GM21737 (cell line): ENCODE data around the gene CST4.
"Not testable (repeated sequence)": the region's sequence is repeated elsewhere in the genome, so short reads cannot be mapped to it uniquely, and the experiment has no call there.

Source experiments
- ATAC-seq: cut with Tn5 transposase; IDR thresholded peaks from one replicate; pipeline ENCODE4 v1.9.1; 2021; ENCODE audit warnings: mild to moderate bottlenecking, moderate library complexity; ENCODE audit not compliant: unreplicated experiment

Gene CST4

GRCh38 chr20:23688684-23689398 is at the start of gene CST4:
Gene CST4, minus strand, starts transcription at chr20:23689038. Its CDS starts 69 bp downstream, at chr20:23688969.
- ATAC-seq: not testable (repeated sequence)

- ATAC-seq: not testable (repeated sequence)
These were observed 46.6 kb upstream of the CST4 start for GRCh38 chr20:23735391-23735790.

- ATAC-seq: not testable (repeated sequence)
These were observed 46.1 kb upstream of the CST4 start for GRCh38 chr20:23734949-23735348.

DNA sequence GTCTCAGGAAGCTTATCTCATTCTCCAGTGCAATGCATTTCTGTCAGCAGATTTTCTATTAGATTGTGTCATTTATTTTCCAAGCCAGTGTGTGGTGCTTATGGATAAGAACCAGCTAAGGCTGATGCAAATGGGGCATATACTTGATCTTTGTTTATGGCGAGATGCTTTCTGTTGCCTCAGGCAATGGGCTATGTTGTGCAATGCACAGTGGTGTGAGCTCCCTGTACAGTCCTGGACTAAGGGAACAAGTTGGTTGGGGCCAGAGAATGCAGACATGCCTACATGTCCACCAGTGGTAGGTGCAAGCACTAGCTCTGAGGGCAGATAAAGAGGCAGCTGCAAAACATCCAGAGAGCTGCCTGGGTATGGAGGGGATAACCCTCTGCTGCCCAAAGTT is 45.6 kb upstream of the CST4 start:
- not testable (repeated sequence) for ATAC-seq

DNA sequence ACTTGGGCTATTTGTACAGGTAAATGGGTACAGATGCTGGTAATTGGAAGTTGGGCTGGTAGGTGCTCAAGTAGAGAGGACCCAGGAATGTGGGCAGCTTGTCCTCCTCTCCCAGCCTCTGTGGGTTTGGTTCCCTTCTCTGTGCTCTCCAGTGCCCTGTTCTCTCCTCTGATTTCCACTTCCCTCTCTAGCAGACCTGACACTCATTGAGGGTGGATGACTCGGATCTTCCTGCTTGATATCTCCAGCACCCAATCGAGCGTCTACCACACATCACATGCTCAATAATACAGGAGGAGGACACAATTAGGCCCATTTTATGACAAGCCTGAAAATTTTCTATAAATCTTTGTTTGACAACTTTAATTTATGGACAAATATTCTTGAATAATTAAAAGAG is 38.2 kb upstream of the CST4 start:
- no peak for ATAC-seq

DNA sequence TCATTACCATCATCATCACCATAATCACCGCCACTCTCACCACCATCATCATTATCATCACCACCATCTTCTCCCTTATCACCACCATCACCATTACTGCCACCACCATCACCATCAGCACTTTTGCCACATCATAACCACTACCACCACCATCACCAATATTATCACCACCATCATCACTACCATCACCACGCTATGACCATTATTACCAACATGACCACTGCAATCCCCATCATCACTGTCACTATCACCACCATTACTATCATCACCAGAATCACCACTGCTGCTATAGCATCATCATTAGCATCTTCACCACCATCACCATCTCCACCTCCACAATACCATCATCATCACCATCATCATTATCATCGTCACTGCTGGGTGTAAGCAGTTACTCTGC is 36.3 kb upstream of the CST4 start:
- no peak for ATAC-seq

DNA sequence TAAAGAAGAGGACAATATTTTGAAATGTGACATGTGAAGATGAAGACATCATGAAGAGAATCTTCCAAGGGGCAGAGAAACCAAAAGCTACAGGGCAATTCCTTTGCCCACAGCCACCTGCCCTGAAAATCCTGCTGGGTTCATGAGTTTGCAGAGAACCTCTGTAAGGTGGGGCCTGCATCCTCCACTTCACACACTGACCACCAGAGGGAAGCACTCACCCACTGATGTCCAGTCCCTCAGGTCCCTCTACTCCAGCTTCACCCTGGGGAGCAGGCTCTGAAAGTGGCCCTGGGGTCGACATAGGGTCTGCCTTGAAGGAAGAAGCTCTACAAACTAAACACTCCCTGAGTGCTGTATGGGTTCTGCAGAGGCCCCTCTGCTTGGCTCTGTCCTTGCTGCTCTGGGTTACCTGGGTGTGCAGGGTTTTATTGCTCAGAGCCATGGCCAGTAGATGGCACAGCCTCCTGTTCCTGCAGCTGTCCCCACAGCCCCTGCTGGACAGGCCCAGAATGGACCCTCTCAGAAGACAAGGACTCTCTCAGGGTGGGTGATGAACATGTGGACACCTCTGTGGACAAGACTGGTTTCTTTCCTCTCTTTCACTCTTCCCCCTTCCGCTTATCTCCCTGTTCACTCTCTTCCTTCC is 34.9 kb upstream of the CST4 start:
- not testable (repeated sequence) for ATAC-seq

- ATAC-seq: not testable (repeated sequence)
These were observed 34.0 kb upstream of the CST4 start for GRCh38 chr20:23722851-23723250.

DNA sequence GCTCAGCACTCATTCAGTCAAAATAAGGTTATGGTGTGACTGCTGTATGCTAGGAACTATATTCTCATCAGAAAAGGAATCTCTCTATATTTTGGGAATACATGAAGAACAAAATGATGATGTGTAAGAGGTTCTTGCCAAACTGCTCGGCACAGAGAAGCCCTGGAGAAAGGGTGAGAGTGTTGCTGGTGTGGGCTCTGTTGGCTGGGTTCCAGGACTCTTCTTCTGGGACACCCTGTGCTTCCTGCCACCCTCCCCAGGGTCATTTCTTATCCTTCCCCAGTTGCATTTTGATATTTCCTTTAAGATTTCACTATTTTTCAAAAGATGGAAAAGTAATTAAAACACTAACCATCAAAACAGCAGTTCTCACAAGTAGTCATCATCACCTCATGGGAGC is 33.1 kb upstream of the CST4 start:
- ATAC-seq: no peak

DNA sequence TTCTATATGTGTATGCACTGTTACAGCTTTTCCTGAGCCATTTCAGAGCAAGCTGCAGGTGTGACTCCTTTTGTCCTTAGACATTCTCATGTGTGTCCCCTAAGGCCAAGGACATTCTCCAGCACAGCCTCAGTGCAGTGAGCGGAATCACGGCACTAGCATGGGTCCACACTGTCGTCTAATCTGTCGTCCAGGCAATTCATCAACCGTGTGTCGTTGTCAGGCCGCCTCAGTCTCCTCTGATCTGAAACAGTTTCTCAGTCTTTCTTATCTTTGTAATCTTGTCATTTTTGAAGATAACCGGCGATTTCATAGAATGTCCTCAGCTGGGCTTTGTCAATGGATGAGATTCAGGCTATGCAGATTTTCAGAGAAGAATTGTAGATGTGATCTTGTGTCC is 30.5 kb upstream of the CST4 start:
- not testable (repeated sequence) for ATAC-seq

DNA sequence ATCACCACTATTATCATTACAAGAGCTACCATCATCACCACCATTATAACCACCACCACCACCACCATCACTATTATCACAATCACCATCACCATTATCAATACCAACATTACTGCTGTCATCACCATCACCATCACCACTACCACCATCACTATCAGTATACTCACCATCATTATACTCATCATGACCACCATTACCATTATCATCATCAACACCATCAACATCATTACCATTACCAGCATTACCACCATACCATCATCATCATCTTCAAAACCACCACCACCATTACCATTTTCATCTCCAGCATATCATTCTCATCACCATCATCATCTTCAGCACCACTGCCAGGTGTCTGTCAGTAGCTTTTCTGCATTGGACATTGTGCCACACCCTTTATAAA is 22.9 kb upstream of the CST4 start:
- not testable (repeated sequence) for ATAC-seq

DNA sequence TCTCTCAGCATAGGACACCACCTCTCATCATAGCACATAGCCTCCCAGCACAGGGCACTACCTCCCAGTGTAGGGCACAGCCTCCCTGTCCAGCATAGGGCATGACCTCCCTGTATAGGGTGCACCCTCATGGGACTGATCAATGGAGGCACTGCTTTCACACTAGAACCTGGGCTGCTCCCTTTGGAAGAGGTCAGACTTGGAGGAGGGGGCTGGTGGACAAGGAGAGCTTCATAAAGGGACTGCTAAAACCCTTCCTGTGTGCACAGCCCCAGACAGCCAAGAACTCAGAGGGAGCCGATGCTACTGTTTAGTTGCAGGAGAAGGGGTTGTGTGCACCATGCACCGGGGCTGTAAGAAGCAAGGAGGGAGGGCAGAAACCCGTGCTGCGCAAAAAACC is 21.9 kb upstream of the CST4 start:
- ATAC-seq: no peak

DNA sequence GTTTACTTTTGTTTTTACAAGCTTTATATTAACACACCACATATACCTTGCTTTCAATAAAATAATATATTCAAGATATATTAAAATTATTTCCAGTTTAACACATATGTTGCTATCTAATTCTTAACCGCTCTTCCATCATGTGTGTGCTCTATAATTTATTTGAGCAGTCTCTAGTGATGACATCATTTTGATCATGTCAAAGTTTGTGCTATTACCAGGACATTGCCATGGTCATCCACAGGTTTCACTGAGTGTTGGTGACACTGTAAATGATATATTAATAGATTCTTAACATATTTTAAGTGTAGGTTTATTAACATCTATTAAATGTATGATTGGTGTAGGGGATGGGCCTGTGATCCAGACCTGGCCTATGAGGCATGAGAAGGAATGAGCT is 17.1 kb upstream of the CST4 start:
- ATAC-seq: no peak

DNA sequence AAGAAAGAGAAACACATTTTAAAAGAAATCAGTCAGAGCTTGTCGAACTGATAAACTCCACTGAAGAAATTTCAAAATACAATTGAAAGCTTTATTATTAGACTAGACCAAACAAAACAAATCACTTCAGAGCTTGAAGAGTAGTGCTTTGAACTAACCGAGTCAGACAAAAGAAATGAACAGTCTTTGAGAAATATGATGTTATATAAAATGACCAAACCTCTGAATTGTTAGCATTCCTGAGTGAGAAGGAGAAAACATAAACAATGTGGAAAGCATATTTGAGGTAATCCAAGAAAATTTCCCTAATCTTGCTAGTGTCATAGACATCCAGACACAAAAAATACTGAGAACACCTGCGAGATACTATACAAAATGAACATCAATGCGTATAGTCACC is 13.2 kb upstream of the CST4 start:
- no peak for ATAC-seq

DNA sequence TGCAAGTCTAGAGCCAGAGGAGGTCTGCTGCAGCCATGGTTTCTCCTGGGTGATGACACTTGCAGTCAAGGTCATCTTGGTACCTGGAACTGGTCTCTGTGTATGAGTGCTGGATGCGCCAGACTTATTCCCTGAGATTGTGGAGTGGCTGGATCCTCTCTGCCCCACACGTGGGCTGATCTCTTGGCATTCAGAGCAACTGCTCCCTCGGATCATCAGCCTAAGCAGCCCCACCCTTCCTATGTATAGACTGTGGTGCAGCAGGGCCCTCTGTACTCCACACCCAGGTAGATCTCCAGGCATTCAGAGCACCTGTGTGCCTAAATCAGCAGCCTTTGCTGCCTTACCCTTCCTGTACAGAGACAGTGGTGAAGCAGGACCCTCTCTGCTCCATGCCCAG is 12.1 kb upstream of the CST4 start:
- ATAC-seq: no peak

DNA sequence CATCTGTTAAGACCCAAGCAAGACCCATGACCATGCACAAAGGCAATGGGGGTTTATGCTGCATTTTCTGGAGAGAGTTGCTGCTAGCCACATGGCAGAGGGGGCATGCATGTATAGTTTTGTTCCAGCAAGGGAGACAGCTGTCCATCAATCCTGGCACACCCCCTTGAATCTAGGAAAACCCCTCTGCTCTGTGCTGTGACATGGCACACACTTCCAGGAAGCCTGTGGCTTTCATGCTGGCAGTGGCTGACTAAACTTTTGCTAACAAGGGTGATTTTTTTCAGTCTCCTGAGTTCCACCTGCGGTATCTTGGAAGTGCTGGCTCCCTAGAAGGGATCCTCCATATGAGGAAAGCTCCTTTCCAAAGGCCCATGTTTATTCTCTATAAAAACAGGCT is 9.1 kb upstream of the CST4 start:
- ATAC-seq: no peak

GRCh38 chr20:23695068-23695395 is 6.2 kb upstream of the CST4 start:
- not testable (repeated sequence) for ATAC-seq

DNA sequence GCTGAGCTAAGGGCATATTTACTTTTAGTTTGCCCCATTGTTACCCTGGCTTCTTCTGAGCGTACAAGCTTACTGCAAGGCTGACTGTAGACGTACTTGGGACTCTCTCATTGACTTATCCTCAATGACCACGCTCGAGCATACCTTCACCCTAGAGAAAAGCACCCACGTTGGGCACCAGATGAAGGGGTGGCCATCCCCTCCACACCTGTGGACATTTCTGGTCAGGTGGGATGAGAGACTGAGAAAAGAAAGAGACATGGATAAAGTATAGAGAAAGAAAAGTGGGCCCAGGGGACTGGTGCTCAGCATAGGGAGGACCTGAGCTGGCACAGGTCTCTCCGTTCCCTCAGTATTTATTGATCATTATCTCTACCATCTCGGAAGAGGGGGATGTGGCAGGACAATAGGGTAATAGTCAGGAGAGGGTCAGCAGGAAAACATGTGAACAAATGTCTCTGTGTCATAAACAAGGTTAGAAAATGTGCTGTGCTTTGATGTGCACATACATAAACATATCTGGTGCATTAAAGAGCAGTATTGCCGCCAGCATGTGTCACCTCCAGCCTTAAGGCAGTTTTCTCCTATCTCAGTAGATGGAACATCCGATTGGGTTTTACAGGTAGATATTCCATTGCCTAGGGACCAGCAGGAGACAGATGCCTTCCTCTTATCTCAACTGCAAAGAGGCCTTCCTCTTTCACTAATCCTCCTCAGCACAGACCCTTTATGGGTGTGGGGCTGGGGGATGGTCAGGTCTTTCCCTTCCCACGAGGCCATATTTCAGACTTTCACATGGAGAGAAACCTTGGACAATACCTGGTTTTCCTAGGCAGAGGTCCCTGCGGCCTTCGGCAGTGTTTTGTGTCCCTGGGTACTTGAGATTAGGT is 5.6 kb upstream of the CST4 start:
- ATAC-seq: not testable (repeated sequence)

DNA sequence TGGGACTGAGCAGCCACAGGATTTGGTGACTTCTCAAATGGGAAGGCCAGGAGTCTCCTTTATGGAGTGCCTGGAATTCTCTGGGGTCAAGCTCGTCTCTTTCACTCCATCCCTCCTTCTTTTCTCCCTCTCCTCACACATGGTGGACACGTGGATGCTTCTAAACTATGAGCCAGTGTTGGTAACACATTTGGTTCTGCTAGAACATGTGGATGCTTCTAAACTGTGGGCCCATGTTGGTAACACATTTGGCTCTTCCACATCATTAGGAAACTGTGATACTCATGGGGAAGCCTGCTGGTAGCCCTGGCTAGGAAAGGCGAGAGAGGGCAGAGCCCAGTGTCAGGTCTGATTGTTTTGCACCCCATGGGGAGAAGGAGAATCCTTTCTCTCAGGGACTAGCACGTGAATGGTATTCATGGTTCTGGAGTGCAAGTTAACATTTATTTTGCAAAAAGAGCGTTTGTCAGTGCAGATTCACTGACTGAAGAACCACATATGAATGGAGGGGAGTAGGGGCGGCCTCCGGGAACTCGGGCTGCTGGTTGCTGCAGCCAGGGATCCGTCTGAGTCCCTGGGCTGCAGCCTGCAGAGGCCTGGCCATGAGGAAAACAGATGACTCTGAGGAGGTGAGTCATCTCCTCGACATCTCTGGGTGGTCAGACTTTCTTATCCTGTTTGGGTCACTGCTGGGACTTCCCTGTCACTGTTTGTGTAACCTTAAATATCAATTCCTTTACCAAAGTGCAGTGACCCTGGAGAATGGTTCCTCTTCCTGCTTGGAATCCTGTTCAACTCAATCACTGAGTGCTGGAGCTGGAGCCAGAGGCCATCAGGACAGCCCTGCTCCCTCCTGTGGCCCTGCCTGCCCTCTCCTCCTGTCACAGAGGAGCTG is 4.1 kb upstream of the CST4 start:
- ATAC-seq: not testable (repeated sequence)

GRCh38 chr20:23691675-23692074 is 2.8 kb upstream of the CST4 start:
- ATAC-seq: no peak

DNA sequence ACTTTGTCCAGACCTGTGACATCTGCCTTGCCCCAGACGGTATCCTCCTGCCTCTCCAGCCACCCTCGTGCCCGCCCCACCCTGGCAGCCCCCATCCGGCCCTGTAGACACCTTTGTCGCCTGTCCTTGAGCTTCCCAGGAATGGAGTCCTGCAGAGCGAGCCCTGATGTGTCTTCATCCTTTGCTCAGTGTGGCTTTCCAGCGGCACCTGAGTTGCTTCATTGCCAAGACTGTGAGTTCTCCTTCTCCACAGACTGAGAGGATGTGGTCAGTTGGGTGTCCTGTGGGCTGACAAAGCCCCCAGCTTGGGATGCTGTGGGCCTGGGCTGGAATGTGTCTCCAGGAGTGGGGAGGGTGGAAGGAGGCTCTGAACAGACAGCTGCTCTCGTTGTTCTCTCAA is 1.7 kb upstream of the CST4 start:
- no peak for ATAC-seq
